Measurements from ENCODE around the gene MTMR10. TPM values are rescaled to one million over a fixed set of nuclear protein-coding genes. Genes with fewer than 3 reads are reported as not detected.

The MTMR10 gene
- total RNA-seq, 4 donors from 2014 or later: 16.6 to 41.2 (median 28.0) TPM

DNA sequence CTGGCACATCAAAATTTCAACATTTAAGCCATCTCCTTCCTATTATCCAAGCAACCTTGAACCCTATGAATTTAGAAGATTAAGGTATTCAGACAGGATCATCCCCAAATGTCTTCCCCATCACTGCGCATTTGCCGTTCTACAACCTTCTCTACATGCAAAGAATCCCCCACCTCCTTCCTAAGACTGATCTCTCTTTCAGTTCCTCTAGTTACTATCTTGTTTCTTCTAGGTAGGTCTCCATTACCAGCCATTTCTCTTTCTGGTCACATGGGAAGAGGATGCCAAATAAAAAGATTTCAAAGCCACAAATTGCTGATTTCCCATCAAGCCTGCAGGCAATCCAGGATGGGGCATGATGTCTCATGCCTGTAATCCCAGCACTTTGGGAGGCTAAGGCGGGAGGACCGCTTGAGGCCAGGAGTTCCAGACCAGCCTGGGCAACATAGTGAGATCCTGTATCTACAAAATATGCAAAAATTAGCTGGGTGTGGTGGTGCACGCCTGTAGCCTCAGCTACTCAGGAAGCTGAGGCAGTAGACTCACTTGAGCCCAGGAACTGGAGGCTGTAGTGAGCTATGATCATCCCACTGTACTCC lies 29.7 kb upstream of the MTMR10 start:
- H3K27me3 ChIP-seq: no peaks in the 10 kb centered on the region
- H3K4me1 ChIP-seq: peaks cover 10 to 39% (median 17%) of the 10 kb centered on the region in 3 donors
- no peaks in the 10 kb centered on the region for H3K36me3 ChIP-seq
- H3K4me3 ChIP-seq: no peak overlapping the region
- TF ChIP-seq, protein P1, sequence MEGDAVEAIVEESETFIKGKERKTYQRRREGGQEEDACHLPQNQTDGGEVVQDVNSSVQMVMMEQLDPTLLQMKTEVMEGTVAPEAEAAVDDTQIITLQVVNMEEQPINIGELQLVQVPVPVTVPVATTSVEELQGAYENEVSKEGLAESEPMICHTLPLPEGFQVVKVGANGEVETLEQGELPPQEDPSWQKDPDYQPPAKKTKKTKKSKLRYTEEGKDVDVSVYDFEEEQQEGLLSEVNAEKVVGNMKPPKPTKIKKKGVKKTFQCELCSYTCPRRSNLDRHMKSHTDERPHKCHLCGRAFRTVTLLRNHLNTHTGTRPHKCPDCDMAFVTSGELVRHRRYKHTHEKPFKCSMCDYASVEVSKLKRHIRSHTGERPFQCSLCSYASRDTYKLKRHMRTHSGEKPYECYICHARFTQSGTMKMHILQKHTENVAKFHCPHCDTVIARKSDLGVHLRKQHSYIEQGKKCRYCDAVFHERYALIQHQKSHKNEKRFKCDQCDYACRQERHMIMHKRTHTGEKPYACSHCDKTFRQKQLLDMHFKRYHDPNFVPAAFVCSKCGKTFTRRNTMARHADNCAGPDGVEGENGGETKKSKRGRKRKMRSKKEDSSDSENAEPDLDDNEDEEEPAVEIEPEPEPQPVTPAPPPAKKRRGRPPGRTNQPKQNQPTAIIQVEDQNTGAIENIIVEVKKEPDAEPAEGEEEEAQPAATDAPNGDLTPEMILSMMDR (IDR thresholded peaks at IDR 0.05): no peak
- no peak for TF ChIP-seq POLR2A (IDR thresholded peaks at IDR 0.05)
- no peaks in the 10 kb centered on the region for H3K9me3 ChIP-seq
- no peak for DNase-seq
- intact Hi-C loops (cut with DNase I): no loop called here
- 94 to 95% methylated on average over 3 to 5 of the region's 5 CpGs for WGBS, 2 donors
- no peak overlapping the region for H3K27ac ChIP-seq

DNA sequence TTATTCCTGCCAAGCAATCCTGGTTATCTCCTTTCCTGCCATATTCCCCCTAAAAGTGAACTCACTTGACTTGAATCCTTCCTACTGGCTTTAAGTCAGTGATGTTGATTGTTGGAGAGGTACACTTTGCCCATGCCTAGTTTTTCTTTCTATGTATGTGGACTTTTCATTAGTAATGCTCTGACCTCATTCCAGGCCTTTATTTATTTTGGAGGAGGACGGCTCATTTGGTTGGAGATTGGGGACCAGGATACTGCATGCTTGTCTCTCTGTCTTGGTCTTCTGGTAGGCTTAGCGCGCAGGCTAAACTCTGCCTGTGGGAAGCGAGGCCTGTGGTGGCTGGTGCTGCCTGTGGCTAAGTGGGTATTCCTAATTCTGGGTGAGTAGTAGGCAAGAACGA lies 29.1 kb upstream of the MTMR10 start:
- intact Hi-C loops (cut with DNase I): no loop called here
- no peak for DNase-seq
- peaks cover 10 to 45% (median 17%) of the 10 kb centered on the region in 3 donors for H3K4me1 ChIP-seq
- H3K27me3 ChIP-seq: no peaks in the 10 kb centered on the region
- no peak overlapping the region for H3K27ac ChIP-seq
- no peaks in the 10 kb centered on the region for H3K36me3 ChIP-seq
- TF ChIP-seq, protein P1 (IDR thresholded peaks at IDR 0.05): no peak
- no peak for TF ChIP-seq POLR2A (IDR thresholded peaks at IDR 0.05)
- 90 to 95% methylated on average over 4 to 5 of the region's 5 CpGs for WGBS, 2 donors
- no peak overlapping the region for H3K4me3 ChIP-seq
- H3K9me3 ChIP-seq: no peaks in the 10 kb centered on the region

DNA sequence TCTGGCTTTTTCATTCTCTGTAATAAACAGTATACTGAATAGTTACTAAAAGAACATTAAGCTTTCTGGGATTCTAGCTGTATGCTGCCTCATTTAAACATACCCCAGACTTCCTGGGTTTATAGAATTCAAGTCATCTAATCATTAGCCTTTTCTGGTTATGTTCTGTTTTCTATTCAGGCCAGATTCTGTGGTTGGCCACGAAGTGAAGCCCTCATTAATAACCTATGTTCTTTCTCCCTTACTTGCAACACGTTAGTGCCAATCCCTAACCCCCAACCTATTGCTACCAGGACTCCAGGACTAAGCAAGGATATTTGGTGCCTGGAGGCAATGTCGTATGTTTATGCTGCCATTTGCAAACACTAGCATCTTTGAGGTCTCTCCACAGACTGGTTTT lies 28.6 kb upstream of the MTMR10 start:
- TF ChIP-seq, protein P1 (IDR thresholded peaks at IDR 0.05): no peak
- no peak for TF ChIP-seq POLR2A (IDR thresholded peaks at IDR 0.05)
- 82 to 91% methylated on average over 3 of the region's 3 CpGs for WGBS, 2 donors
- Histone ChIP-seq H3K9me3 (no peaks in the 10 kb centered on the region), H3K27me3 (no peaks in the 10 kb centered on the region), H3K4me3 (no peak overlapping the region), H3K36me3 (no peaks in the 10 kb centered on the region), H3K4me1 (peaks cover 10 to 48% (median 17%) of the 10 kb centered on the region in 3 donors), H3K27ac (no peak overlapping the region)
- intact Hi-C loops (cut with DNase I): no loop called here
- DNase-seq: no peak

DNA sequence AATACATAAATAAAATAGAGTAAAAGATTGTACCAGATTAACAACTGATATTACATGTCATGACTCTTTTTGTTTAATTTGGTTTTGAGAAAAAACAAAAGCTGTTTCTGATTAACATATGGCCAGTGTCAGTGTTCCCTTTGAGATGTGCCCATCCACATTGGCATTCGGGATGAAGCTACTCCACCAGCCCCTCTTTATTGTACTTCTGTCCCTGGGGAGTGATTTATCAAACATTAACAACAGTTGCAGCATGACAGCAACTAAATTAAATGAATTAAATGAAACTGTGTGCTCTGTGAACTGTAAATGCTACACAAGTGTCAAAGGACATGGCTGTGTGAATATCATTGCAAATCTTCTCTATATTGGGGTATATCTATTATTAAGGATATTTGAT lies 25.9 kb upstream of the MTMR10 start:
- DNase-seq: no peak
- Histone ChIP-seq H3K36me3 (no peaks in the 10 kb centered on the region), H3K9me3 (peaks cover 0 to 12% (median 12%) of the 10 kb centered on the region in 3 donors), H3K4me1 (peaks cover 0 to 41% (median 0%) of the 10 kb centered on the region in 3 donors), H3K4me3 (no peak overlapping the region), H3K27me3 (no peaks in the 10 kb centered on the region), H3K27ac (peak overlapping the region in 1 of 4 donors; percentile 50)
- intact Hi-C loops (cut with DNase I): no loop called here
- whole genome bisulfite sequencing, 2 donors: 70 to 72% methylated on average over 1 of the region's 1 CpG
- TF ChIP-seq POLR2A (IDR thresholded peaks at IDR 0.05): no peak
- TF ChIP-seq, protein P1 (IDR thresholded peaks at IDR 0.05): no peak

DNA sequence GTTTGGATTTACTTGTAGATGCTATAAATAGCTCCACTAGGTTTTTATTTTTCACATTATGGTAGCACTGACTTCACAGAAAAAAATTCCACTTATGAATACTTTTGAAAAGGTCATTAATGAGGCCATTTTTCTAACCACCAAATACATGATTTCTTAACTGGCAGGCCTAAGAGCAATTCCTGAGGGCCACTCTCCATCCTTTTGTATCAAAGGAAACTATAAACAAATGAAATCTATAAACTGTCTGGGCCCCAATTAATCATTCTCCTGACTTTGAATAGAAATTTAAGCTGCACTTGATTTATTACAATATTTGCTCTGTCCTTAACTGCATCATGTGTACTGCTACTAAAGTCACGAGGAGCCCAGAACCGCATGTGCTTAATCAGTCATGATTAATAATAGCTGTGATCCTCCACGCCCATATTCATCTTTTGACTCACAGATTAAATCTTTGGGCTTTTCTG lies 25.1 kb upstream of the MTMR10 start:
- Histone ChIP-seq H3K4me1 (peaks cover 0 to 41% (median 0%) of the 10 kb centered on the region in 3 donors), H3K9me3 (peaks cover 0 to 20% (median 18%) of the 10 kb centered on the region in 3 donors), H3K4me3 (no peak overlapping the region), H3K27me3 (no peaks in the 10 kb centered on the region), H3K36me3 (no peaks in the 10 kb centered on the region), H3K27ac (peak overlapping the region in 2 of 4 donors; percentile 50 to 65)
- no peak for DNase-seq
- intact Hi-C loops (cut with DNase I): no loop called here
- TF ChIP-seq, protein P1 (IDR thresholded peaks at IDR 0.05): no peak
- no peak for TF ChIP-seq POLR2A (IDR thresholded peaks at IDR 0.05)
- WGBS, 2 donors: 31 to 34% methylated on average over 3 of the region's 3 CpGs
